ENCODE measurements around the gene SOWAHA. TPM values are rescaled to one million over a fixed set of nuclear protein-coding genes. Genes with fewer than 3 reads are reported as not detected.
A peak's percentile ranks its signal among the peaks of the same experiment; 100 is the strongest.
"Not testable (repeated sequence)": the region's sequence is repeated elsewhere in the genome, so short reads cannot be mapped to it uniquely, and the experiment has no call there.

SOWAHA gene
- polyA plus RNA-seq, 3 donors, result not detected

GRCh38 chr5:132804219-132804618 lies 8.9 kb upstream of the SOWAHA start:
- H3K9ac ChIP-seq (ENCODE audit: insufficient read depth, low read length, poor library complexity, severe bottlenecking); H3K27ac ChIP-seq (ENCODE audit: low read depth in 1 of 2, low read length in 2 of 2); H3K4me3 ChIP-seq (replicated peaks in 1 of 3; ENCODE audit: low read depth in 2 of 3, low read length in 3 of 3); H3K36me3 ChIP-seq (replicated peaks in 1 of 2; ENCODE audit: control insufficient read depth in 1 of 2, insufficient read depth in 2 of 2, low read length in 2 of 2); H3K79me2 ChIP-seq (ENCODE audit: insufficient read depth, low read length); H2AFZ ChIP-seq (ENCODE audit: insufficient read depth, low read depth, low read length, poor library complexity, severe bottlenecking); DNase-seq; H3K27ac Mint-ChIP-seq; H3K36me3 Mint-ChIP-seq; H3K4me3 Mint-ChIP-seq; H3K4me2 ChIP-seq (replicated peaks; ENCODE audit: extremely low read depth, low read length, poor library complexity, severe bottlenecking); intact Hi-C loops (cut with micrococcal nuclease); H3K4me1 ChIP-seq (ENCODE audit: control insufficient read depth in 1 of 2, insufficient read depth in 2 of 2, low read length in 2 of 2); H3K9me3 ChIP-seq (replicated peaks in 1 of 2; ENCODE audit: control insufficient read depth in 1 of 2, insufficient read depth in 1 of 2, low read length in 2 of 2); H3K9me3 Mint-ChIP-seq; H4K20me1 ChIP-seq (ENCODE audit: insufficient read depth, low read length); H3K4me1 Mint-ChIP-seq: not testable (repeated sequence)
- WGBS (ENCODE audit: insufficient coverage), result no CpG with 5 or more reads among the region's 1 CpG
- H3K27me3 Mint-ChIP-seq (ENCODE audit: low read depth in 3 of 3), result peaks cover 37 to 58% (median 38%) of the 10 kb centered on the region in 3 donors
- H3K27me3 ChIP-seq (ENCODE audit: control insufficient read depth in 2 of 2, insufficient read depth in 2 of 2, low read length in 2 of 2), result peaks cover 19 to 34% of the 10 kb centered on the region in 2 donors

GRCh38 chr5:132805872-132806271 lies 7.2 kb upstream of the SOWAHA start:
- H3K4me3 Mint-ChIP-seq; H3K9me3 Mint-ChIP-seq; H3K36me3 ChIP-seq (replicated peaks in 1 of 2; ENCODE audit: control insufficient read depth in 1 of 2, insufficient read depth in 2 of 2, low read length in 2 of 2); H4K20me1 ChIP-seq (ENCODE audit: insufficient read depth, low read length); H3K9me3 ChIP-seq (replicated peaks in 1 of 2; ENCODE audit: control insufficient read depth in 1 of 2, insufficient read depth in 1 of 2, low read length in 2 of 2); H2AFZ ChIP-seq (ENCODE audit: insufficient read depth, low read depth, low read length, poor library complexity, severe bottlenecking); H3K27ac Mint-ChIP-seq; H3K79me2 ChIP-seq (ENCODE audit: insufficient read depth, low read length); H3K4me1 ChIP-seq (ENCODE audit: control insufficient read depth in 1 of 2, insufficient read depth in 2 of 2, low read length in 2 of 2); H3K27ac ChIP-seq (ENCODE audit: low read depth in 1 of 2, low read length in 2 of 2); H3K9ac ChIP-seq (ENCODE audit: insufficient read depth, low read length, poor library complexity, severe bottlenecking); H3K4me1 Mint-ChIP-seq; DNase-seq; H3K36me3 Mint-ChIP-seq; intact Hi-C loops (cut with micrococcal nuclease); H3K4me2 ChIP-seq (replicated peaks; ENCODE audit: extremely low read depth, low read length, poor library complexity, severe bottlenecking); H3K4me3 ChIP-seq (replicated peaks in 1 of 3; ENCODE audit: low read depth in 2 of 3, low read length in 3 of 3): not testable (repeated sequence)
- peaks cover 47 to 60% (median 48%) of the 10 kb centered on the region in 3 donors for H3K27me3 Mint-ChIP-seq (ENCODE audit: low read depth in 3 of 3)
- WGBS (ENCODE audit: insufficient coverage), result no CpG with 5 or more reads among the region's 6 CpGs
- H3K27me3 ChIP-seq (ENCODE audit: control insufficient read depth in 2 of 2, insufficient read depth in 2 of 2, low read length in 2 of 2), result peaks cover 23 to 41% of the 10 kb centered on the region in 2 donors

GRCh38 chr5:132806804-132807162 lies 6.3 kb upstream of the SOWAHA start:
- H3K36me3 ChIP-seq (replicated peaks in 1 of 2; ENCODE audit: control insufficient read depth in 1 of 2, insufficient read depth in 2 of 2, low read length in 2 of 2); H3K9ac ChIP-seq (ENCODE audit: insufficient read depth, low read length, poor library complexity, severe bottlenecking); H3K27ac ChIP-seq (ENCODE audit: low read depth in 1 of 2, low read length in 2 of 2); H3K9me3 ChIP-seq (replicated peaks in 1 of 2; ENCODE audit: control insufficient read depth in 1 of 2, insufficient read depth in 1 of 2, low read length in 2 of 2); intact Hi-C loops (cut with micrococcal nuclease); H3K9me3 Mint-ChIP-seq; DNase-seq; H2AFZ ChIP-seq (ENCODE audit: insufficient read depth, low read depth, low read length, poor library complexity, severe bottlenecking); H3K4me2 ChIP-seq (replicated peaks; ENCODE audit: extremely low read depth, low read length, poor library complexity, severe bottlenecking); H3K4me1 ChIP-seq (ENCODE audit: control insufficient read depth in 1 of 2, insufficient read depth in 2 of 2, low read length in 2 of 2); H3K4me1 Mint-ChIP-seq; H3K4me3 ChIP-seq (replicated peaks in 1 of 3; ENCODE audit: low read depth in 2 of 3, low read length in 3 of 3); H4K20me1 ChIP-seq (ENCODE audit: insufficient read depth, low read length); H3K27ac Mint-ChIP-seq; H3K36me3 Mint-ChIP-seq; H3K79me2 ChIP-seq (ENCODE audit: insufficient read depth, low read length): not testable (repeated sequence)
- peaks cover 48 to 68% (median 54%) of the 10 kb centered on the region in 3 donors for H3K27me3 Mint-ChIP-seq (ENCODE audit: low read depth in 3 of 3)
- H3K4me3 Mint-ChIP-seq, result peak overlapping the region in 1 of 2 donors; percentile 54
- no CpG with 5 or more reads among the region's 12 CpGs for WGBS (ENCODE audit: insufficient coverage)
- peaks cover 24 to 43% of the 10 kb centered on the region in 2 donors for H3K27me3 ChIP-seq (ENCODE audit: control insufficient read depth in 2 of 2, insufficient read depth in 2 of 2, low read length in 2 of 2)

Data from CD14-positive monocyte (primary cell).